Measurements from ENCODE around the gene HLX. TPM values are rescaled to one million over a fixed set of nuclear protein-coding genes. Genes with fewer than 3 reads are reported as not detected.

Gene HLX
- total RNA-seq, 4 donors from 2014 or later: 16.5 to 29.2 (median 23.0) TPM

DNA sequence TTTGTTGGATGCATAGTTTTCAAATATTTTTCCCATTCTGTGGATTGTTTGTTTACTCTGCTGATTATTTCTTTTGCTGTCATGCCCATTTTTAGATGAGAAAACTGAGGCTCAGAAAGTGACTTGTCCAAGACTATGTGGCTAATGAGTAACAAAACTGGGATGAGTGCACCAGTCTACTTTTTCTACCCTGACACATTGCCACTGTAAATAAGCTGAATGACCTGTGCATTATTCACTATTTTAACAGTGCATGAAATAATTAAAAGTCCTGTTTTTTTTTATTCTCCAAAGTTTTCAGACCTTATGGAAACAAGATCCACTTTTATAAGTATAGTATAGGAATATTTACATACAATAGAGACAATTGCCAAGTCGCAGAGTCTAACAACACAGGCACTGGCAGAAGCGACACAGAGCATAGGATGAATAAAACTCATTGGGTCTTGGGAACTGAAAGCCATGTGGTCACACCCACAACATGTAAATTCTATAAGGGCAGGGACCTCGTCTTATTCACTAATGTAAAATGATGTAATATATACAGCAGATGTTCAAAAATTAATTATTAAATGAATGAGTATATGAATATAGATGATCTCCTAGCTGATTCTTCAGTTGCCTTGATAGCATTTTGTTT, 45.2 kb downstream of the HLX start:
- TF ChIP-seq EP300 (IDR thresholded peaks at IDR 0.05) (no peak), CTCF (IDR thresholded peaks at IDR 0.05) (no peak), POLR2A (IDR thresholded peaks at IDR 0.05) (no peak)
- Histone ChIP-seq H3K27ac (no peak overlapping the region), H3K36me3 (no peaks in the 10 kb centered on the region), H3K4me3 (no peak overlapping the region), H3K9me3 (no peaks in the 10 kb centered on the region), H3K27me3 (no peaks in the 10 kb centered on the region), H3K4me1 (peaks cover 0 to 3% (median 0%) of the 10 kb centered on the region in 4 donors)
- WGBS, 2 donors: 80 to 84% methylated on average over 3 of the region's 3 CpGs
- DNase-seq (ENCODE audit: low spot score in 2 of 2): no peak

DNA sequence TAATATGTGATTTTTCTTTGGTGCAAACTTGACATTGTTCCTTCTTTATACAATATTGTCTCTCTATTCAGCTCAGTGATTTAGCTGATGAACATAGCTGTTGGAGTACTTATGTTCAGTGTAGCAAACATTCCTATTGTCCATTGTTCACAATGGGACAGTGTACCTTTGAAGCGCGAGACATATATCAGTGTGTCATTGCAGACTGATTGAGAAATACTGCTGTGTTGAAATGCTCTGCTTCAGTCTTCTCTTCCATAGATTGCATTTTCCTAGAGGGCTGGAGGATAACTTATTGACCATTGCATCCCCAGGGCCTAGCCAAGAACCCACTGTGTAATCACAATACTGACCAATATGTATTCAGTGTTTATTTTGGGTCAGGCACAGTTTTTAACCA, 46.5 kb downstream of the HLX start:
- H3K4me1 ChIP-seq: peaks cover 0 to 3% (median 0%) of the 10 kb centered on the region in 4 donors
- no peaks in the 10 kb centered on the region for H3K27me3 ChIP-seq
- DNase-seq (ENCODE audit: low spot score in 2 of 2): no peak
- 70 to 78% methylated on average over 2 of the region's 2 CpGs for WGBS, 2 donors
- no peak overlapping the region for H3K4me3 ChIP-seq
- no peaks in the 10 kb centered on the region for H3K36me3 ChIP-seq
- H3K9me3 ChIP-seq: no peaks in the 10 kb centered on the region
- H3K27ac ChIP-seq: no peak overlapping the region
- no peak for TF ChIP-seq EP300 (IDR thresholded peaks at IDR 0.05)
- TF ChIP-seq CTCF (IDR thresholded peaks at IDR 0.05): no peak

DNA sequence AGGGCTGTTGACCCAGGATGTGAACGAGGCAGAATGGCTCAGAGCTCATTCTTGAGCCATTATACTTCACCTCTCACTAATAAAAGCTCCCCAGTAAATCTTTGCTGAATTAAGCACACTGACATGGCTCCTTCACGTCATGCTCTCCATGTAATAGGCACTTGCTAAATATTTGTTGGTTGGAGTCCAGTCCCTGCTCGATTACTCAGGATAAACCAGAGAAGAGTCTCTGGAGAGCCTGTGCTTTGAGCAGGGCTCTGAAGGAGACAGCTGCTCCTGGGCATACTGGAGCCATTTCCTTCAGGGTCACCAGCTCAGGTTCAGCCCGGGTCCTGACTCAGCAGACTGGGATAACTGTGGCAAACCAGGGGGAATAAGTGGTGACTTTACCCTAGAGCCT, 46.9 kb downstream of the HLX start:
- H3K36me3 ChIP-seq: no peaks in the 10 kb centered on the region
- TF ChIP-seq CTCF (IDR thresholded peaks at IDR 0.05): no peak
- TF ChIP-seq POLR2A (IDR thresholded peaks at IDR 0.05): no peak
- TF ChIP-seq EP300 (IDR thresholded peaks at IDR 0.05): no peak
- no peaks in the 10 kb centered on the region for H3K9me3 ChIP-seq
- peaks cover 0 to 3% (median 0%) of the 10 kb centered on the region in 4 donors for H3K4me1 ChIP-seq
- WGBS, 2 donors: 24 to 39% methylated on average over 4 of the region's 4 CpGs
- H3K27me3 ChIP-seq: no peaks in the 10 kb centered on the region
- DNase-seq (ENCODE audit: low spot score in 2 of 2): no peak
- no peak overlapping the region for H3K4me3 ChIP-seq
- no peak overlapping the region for H3K27ac ChIP-seq

DNA sequence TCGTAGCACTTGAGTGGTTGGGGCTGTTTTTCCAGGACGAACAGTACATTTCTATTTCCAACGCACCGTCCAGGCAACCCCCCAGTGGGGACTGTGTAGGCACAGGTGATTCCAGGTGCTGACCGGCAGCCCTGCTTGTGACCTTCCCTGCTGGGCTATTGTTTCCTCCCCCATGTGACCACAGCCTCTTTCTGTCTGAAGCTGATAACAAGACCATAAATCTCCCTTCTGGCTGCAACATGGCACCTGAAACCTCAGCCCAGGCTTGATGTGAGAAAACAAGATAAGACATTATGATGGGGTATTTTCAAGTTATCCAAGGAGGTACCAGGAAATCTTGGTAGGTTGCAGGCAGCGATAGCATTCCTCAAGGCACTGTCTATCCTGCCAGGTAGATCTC, 48.2 kb downstream of the HLX start:
- Histone ChIP-seq H3K4me1 (peaks cover 0 to 3% (median 0%) of the 10 kb centered on the region in 4 donors), H3K27ac (no peak overlapping the region), H3K36me3 (no peaks in the 10 kb centered on the region), H3K4me3 (no peak overlapping the region), H3K9me3 (no peaks in the 10 kb centered on the region), H3K27me3 (no peaks in the 10 kb centered on the region)
- TF ChIP-seq CTCF (IDR thresholded peaks at IDR 0.05) (no peak), EP300 (IDR thresholded peaks at IDR 0.05) (no peak), POLR2A (IDR thresholded peaks at IDR 0.05) (no peak)
- no peak for DNase-seq (ENCODE audit: low spot score in 2 of 2)
- 68 to 77% methylated on average over 6 of the region's 6 CpGs for WGBS, 2 donors

- DNase-seq (ENCODE audit: low spot score in 2 of 2): no peak
- Histone ChIP-seq H3K9me3 (no peaks in the 10 kb centered on the region), H3K27ac (no peak overlapping the region), H3K4me3 (no peak overlapping the region), H3K4me1 (peaks cover 0 to 3% (median 0%) of the 10 kb centered on the region in 4 donors), H3K36me3 (no peaks in the 10 kb centered on the region), H3K27me3 (no peaks in the 10 kb centered on the region)
- TF ChIP-seq POLR2A (IDR thresholded peaks at IDR 0.05) (no peak), CTCF (IDR thresholded peaks at IDR 0.05) (no peak), EP300 (IDR thresholded peaks at IDR 0.05) (no peak)
- 37 to 41% methylated on average over 1 of the region's 1 CpG for WGBS, 2 donors
Observed at GRCh38 chr1:220928320-220928719, 49.1 kb downstream of the HLX start.

Measured in tibial nerve (tissue), 4 donors.